HUES48 (cell line): Measurements from ENCODE around the gene WWTR1.

Source experiments
- H3K27ac ChIP-seq: one replicate; pipeline ENCODE4 v1.7.0; 2013; ENCODE audit warnings: low read depth, low read length, inconsistent platforms
- H3K27me3 ChIP-seq: 2 replicates; pipeline ENCODE4 v1.6.1; 2013; ENCODE audit warnings: mild to moderate bottlenecking, low read length; ENCODE audit not compliant: control insufficient read depth, insufficient read depth
- H3K36me3 ChIP-seq: 2 replicates; pipeline ENCODE4 v1.6.1; 2013; ENCODE audit warnings: low read length; ENCODE audit not compliant: control insufficient read depth, insufficient read depth
- H3K4me1 ChIP-seq: 2 replicates; pipeline ENCODE4 v1.6.1; 2013; ENCODE audit warnings: mild to moderate bottlenecking, low read length; ENCODE audit not compliant: control insufficient read depth, insufficient read depth
- H3K4me3 ChIP-seq: 2 replicates; pipeline ENCODE4 v1.5.1; 2013; ENCODE audit warnings: mild to moderate bottlenecking, low read depth, low read length
- H3K9ac ChIP-seq: 2 replicates; pipeline ENCODE4 v1.6.1; 2013; ENCODE audit warnings: mild to moderate bottlenecking, low read depth, low read length, moderate library complexity
- H3K9me3 ChIP-seq: 2 replicates; pipeline ENCODE4 v1.6.1; 2013; ENCODE audit warnings: low read length; ENCODE audit not compliant: control insufficient read depth, insufficient read depth

Gene WWTR1

GRCh38 chr3:149653564-149653963 lies 4.3 kb downstream of the WWTR1 start:
- no peak overlapping the region for H3K4me3 ChIP-seq
- peaks cover 43% of the 10 kb centered on the region for H3K36me3 ChIP-seq

GRCh38 chr3:149653136-149653535 lies 4.7 kb downstream of the WWTR1 start:
- no peak overlapping the region for H3K27ac ChIP-seq
- peaks cover 31% of the 10 kb centered on the region for H3K4me1 ChIP-seq
- peaks cover 47% of the 10 kb centered on the region for H3K36me3 ChIP-seq
- no peak overlapping the region for H3K4me3 ChIP-seq
- H3K9me3 ChIP-seq, result no peaks in the 10 kb centered on the region
- no peak overlapping the region for H3K9ac ChIP-seq
- peaks cover 11% of the 10 kb centered on the region; the same call in 1 of the 2 replicates for H3K27me3 ChIP-seq

More at GRCh38 chr3:149653564-149653963, 4.3 kb downstream of the WWTR1 start:
- Histone ChIP-seq H3K4me1 (peaks cover 31% of the 10 kb centered on the region), H3K27me3 (peaks cover 11% of the 10 kb centered on the region; the same call in 1 of the 2 replicates), H3K9me3 (no peaks in the 10 kb centered on the region), H3K27ac (no peak overlapping the region), H3K9ac (no peak overlapping the region)

GRCh38 chr3:149650828-149651227 lies 7.0 kb downstream of the WWTR1 start:
- H3K27ac ChIP-seq, result no peak overlapping the region
- H3K27me3 ChIP-seq, result no peaks in the 10 kb centered on the region
- no peaks in the 10 kb centered on the region for H3K9me3 ChIP-seq
- H3K4me1 ChIP-seq, result peaks cover 23% of the 10 kb centered on the region
- no peak overlapping the region for H3K9ac ChIP-seq
- peaks cover 59% of the 10 kb centered on the region for H3K36me3 ChIP-seq
- H3K4me3 ChIP-seq, result no peak overlapping the region

GRCh38 chr3:149648525-149648924 lies 9.3 kb downstream of the WWTR1 start:
- Histone ChIP-seq H3K27ac (no peak overlapping the region), H3K36me3 (peaks cover 53% of the 10 kb centered on the region), H3K9me3 (no peaks in the 10 kb centered on the region), H3K4me1 (peaks cover 10% of the 10 kb centered on the region), H3K4me3 (no peak overlapping the region), H3K9ac (no peak overlapping the region), H3K27me3 (no peaks in the 10 kb centered on the region)

GRCh38 chr3:149647812-149648211 lies 10.0 kb downstream of the WWTR1 start:
- no peaks in the 10 kb centered on the region for H3K27me3 ChIP-seq
- no peaks in the 10 kb centered on the region for H3K9me3 ChIP-seq
- H3K4me3 ChIP-seq, result no peak overlapping the region
- peaks cover 47% of the 10 kb centered on the region for H3K36me3 ChIP-seq
- peaks cover 11% of the 10 kb centered on the region; the same call in 1 of the 2 replicates for H3K4me1 ChIP-seq
- H3K27ac ChIP-seq, result no peak overlapping the region
- no peak overlapping the region for H3K9ac ChIP-seq

GRCh38 chr3:149647285-149647684 lies 10.5 kb downstream of the WWTR1 start:
- H3K4me1 ChIP-seq, result peaks cover 11% of the 10 kb centered on the region; the same call in 1 of the 2 replicates
- H3K9ac ChIP-seq, result no peak overlapping the region
- H3K36me3 ChIP-seq, result peaks cover 44% of the 10 kb centered on the region
- no peak overlapping the region for H3K27ac ChIP-seq
- H3K9me3 ChIP-seq, result no peaks in the 10 kb centered on the region
- H3K27me3 ChIP-seq, result no peaks in the 10 kb centered on the region
- no peak overlapping the region for H3K4me3 ChIP-seq

GRCh38 chr3:149646181-149646766 lies 11.6 kb downstream of the WWTR1 start:
- Histone ChIP-seq H3K27ac (no peak overlapping the region), H3K9me3 (no peaks in the 10 kb centered on the region), H3K9ac (no peak overlapping the region), H3K4me3 (no peak overlapping the region), H3K36me3 (peaks cover 37% of the 10 kb centered on the region), H3K4me1 (peaks cover 17% of the 10 kb centered on the region), H3K27me3 (no peaks in the 10 kb centered on the region)

GRCh38 chr3:149643963-149644362 lies 13.9 kb downstream of the WWTR1 start:
- Histone ChIP-seq H3K27me3 (no peaks in the 10 kb centered on the region), H3K4me3 (no peak overlapping the region), H3K36me3 (peaks cover 22% of the 10 kb centered on the region), H3K9me3 (no peaks in the 10 kb centered on the region), H3K27ac (no peak overlapping the region), H3K9ac (no peak overlapping the region), H3K4me1 (peaks cover 15% of the 10 kb centered on the region)

- H3K9me3 ChIP-seq, result no peaks in the 10 kb centered on the region
- H3K9ac ChIP-seq, result no peak overlapping the region
- peaks cover 18% of the 10 kb centered on the region for H3K36me3 ChIP-seq
- H3K4me3 ChIP-seq, result no peak overlapping the region
- no peaks in the 10 kb centered on the region for H3K27me3 ChIP-seq
- peaks cover 20% of the 10 kb centered on the region for H3K4me1 ChIP-seq
- H3K27ac ChIP-seq, result no peak overlapping the region
Measured at GRCh38 chr3:149643482-149643798, 14.4 kb downstream of the WWTR1 start.

GRCh38 chr3:149640976-149641728 lies 16.7 kb downstream of the WWTR1 start:
- peaks cover 7% of the 10 kb centered on the region for H3K36me3 ChIP-seq
- peaks cover 25% of the 10 kb centered on the region for H3K4me1 ChIP-seq
- H3K27me3 ChIP-seq, result no peaks in the 10 kb centered on the region
- H3K27ac ChIP-seq, result no peak overlapping the region
- no peaks in the 10 kb centered on the region for H3K9me3 ChIP-seq
- H3K4me3 ChIP-seq, result no peak overlapping the region
- H3K9ac ChIP-seq, result no peak overlapping the region

- no peak overlapping the region for H3K9ac ChIP-seq
- no peaks in the 10 kb centered on the region for H3K27me3 ChIP-seq
- H3K4me1 ChIP-seq, result peaks cover 25% of the 10 kb centered on the region
- no peaks in the 10 kb centered on the region for H3K9me3 ChIP-seq
- no peak overlapping the region for H3K4me3 ChIP-seq
- no peak overlapping the region for H3K27ac ChIP-seq
- H3K36me3 ChIP-seq, result no peaks in the 10 kb centered on the region; the same call in 1 of the 2 replicates
Measured at GRCh38 chr3:149639093-149639486, 18.7 kb downstream of the WWTR1 start.
